OCI-LY3 (cell line): ENCODE results near the gene GPR55.

Experiments used
- H2AFZ ChIP-seq: fragments of 200-600, 300-600 bp; shearing (Covaris generic); 2 replicates; pipeline ENCODE4 v1.6.0; 2014; ENCODE audit warnings: antibody characterized with exemption, low read depth, low read length
- H3K27ac ChIP-seq: fragments of 200-600, 300-600 bp; sonication (generic); 2 replicates; pipeline ENCODE4 v1.5.1; 2014; ENCODE audit warnings: mild to moderate bottlenecking, low read length, moderate library complexity, mixed read lengths
- H3K27me3 ChIP-seq: fragments of 200-600, 300-600 bp; sonication (generic); 2 replicates; pipeline ENCODE4 v1.6.1; 2014; ENCODE audit warnings: low read depth, low read length, mixed read lengths
- H3K36me3 ChIP-seq: fragments of 200-600, 300-600 bp; sonication (generic); replicated peaks from 2 replicates; pipeline ENCODE3; 2014; ENCODE audit warnings: low read depth, low read length, mixed read lengths
- H3K4me1 ChIP-seq: fragments of 300-600, 200-600 bp; sonication (generic); 2 replicates; pipeline ENCODE4 v1.6.1; 2014; ENCODE audit warnings: low read length, mixed read lengths
- H3K4me2 ChIP-seq: fragments of 200-600, 300-600 bp; sonication (generic); 2 replicates; pipeline ENCODE4 v1.6.1; 2014; ENCODE audit warnings: low read length, mixed read lengths
- H3K4me3 ChIP-seq: fragments of 300-600, 200-600 bp; sonication (generic); 2 replicates; pipeline ENCODE4 v1.5.1; 2014; ENCODE audit warnings: antibody characterized with exemption, mild to moderate bottlenecking, low read length, moderate library complexity
- H3K79me2 ChIP-seq: fragments of 300-600, 200-600 bp; shearing (Covaris generic); 2 replicates; pipeline ENCODE4 v1.6.1; 2014; ENCODE audit warnings: mild to moderate bottlenecking, low read length, mixed read lengths
- H3K9ac ChIP-seq: fragments of 300-600, 200-600 bp; shearing (Covaris generic); 2 replicates; pipeline ENCODE4 v1.6.0; 2014; ENCODE audit warnings: mild to moderate bottlenecking, low read length, moderate library complexity
- H3K9me3 ChIP-seq: fragments of 200-600, 300-600 bp; shearing (Covaris generic); 2 replicates; pipeline ENCODE4 v1.6.1; 2014; ENCODE audit warnings: low read length, mixed read lengths; ENCODE audit not compliant: insufficient read depth
- H4K20me1 ChIP-seq: fragments of 200-600, 300-600 bp; sonication (generic); 2 replicates; pipeline ENCODE4 v1.6.1; 2016; ENCODE audit warnings: low read length, mixed read lengths; ENCODE audit not compliant: insufficient read depth
- EZH2phosphoT487 ChIP-seq: fragments of 200-600 bp; shearing (Covaris generic); IDR thresholded peaks from 2 replicates; pipeline ENCODE4 v1.6.1; 2018; ENCODE audit warnings: antibody characterized with exemption, mixed run types, low read depth
- TF ChIP-seq, protein P1 (sequence below): fragments of 200-600, 300-600 bp; sonication (generic); IDR thresholded peaks from 2 replicates; pipeline ENCODE4 v1.5.1; 2014; ENCODE audit warnings: antibody characterized with exemption, low read length, low read depth

Gene GPR55

DNA sequence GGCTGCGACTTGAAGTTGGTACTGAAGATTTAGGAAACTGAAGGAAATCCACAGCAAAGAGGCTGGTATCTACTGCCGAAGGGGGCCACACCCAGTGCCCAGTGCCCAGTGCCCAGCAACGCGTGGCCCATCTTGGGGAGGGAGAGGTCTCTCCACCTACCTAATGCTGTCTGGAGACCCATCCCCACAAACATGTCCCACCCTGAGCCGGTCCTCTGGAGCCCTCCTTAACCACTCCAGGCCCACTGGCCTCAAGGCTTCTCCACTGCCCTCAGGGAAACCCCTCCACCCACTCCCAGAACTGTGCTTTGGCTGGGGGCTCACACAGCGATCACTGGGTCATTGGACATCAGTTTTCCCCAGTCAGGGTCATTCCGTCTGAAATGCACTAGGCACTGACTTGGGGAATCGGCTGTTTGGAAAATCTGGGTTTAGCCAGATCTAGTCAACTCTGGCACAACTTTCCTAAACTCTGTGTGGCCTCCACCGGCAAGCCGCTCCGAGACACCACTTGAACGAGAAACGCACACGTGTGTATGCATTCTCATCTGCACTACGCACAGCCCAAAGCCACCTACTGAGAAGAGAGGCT is 20.1 kb downstream of the GPR55 start:
- H3K79me2 ChIP-seq: no peaks in the 10 kb centered on the region
- H3K27ac ChIP-seq: no peak overlapping the region
- peaks cover 18% of the 10 kb centered on the region for H3K4me1 ChIP-seq
- TF ChIP-seq, protein P1, sequence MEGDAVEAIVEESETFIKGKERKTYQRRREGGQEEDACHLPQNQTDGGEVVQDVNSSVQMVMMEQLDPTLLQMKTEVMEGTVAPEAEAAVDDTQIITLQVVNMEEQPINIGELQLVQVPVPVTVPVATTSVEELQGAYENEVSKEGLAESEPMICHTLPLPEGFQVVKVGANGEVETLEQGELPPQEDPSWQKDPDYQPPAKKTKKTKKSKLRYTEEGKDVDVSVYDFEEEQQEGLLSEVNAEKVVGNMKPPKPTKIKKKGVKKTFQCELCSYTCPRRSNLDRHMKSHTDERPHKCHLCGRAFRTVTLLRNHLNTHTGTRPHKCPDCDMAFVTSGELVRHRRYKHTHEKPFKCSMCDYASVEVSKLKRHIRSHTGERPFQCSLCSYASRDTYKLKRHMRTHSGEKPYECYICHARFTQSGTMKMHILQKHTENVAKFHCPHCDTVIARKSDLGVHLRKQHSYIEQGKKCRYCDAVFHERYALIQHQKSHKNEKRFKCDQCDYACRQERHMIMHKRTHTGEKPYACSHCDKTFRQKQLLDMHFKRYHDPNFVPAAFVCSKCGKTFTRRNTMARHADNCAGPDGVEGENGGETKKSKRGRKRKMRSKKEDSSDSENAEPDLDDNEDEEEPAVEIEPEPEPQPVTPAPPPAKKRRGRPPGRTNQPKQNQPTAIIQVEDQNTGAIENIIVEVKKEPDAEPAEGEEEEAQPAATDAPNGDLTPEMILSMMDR: no peak
- no peak for TF ChIP-seq EZH2phosphoT487
- H3K27me3 ChIP-seq: no peaks in the 10 kb centered on the region
- no peak overlapping the region for H3K4me2 ChIP-seq
- no peaks in the 10 kb centered on the region for H4K20me1 ChIP-seq
- H2AFZ ChIP-seq: no peak overlapping the region
- no peaks in the 10 kb centered on the region for H3K9me3 ChIP-seq
- no peak overlapping the region for H3K4me3 ChIP-seq
- no peaks in the 10 kb centered on the region for H3K36me3 ChIP-seq
- no peak overlapping the region for H3K9ac ChIP-seq

GRCh38 chr2:230903231-230904150 is 21.6 kb downstream of the GPR55 start:
- TF ChIP-seq, protein P1: no peak
- no peak for TF ChIP-seq EZH2phosphoT487
- Histone ChIP-seq H3K27me3 (no peaks in the 10 kb centered on the region), H3K27ac (no peak overlapping the region), H4K20me1 (no peaks in the 10 kb centered on the region), H3K36me3 (no peaks in the 10 kb centered on the region), H3K4me2 (no peak overlapping the region), H3K4me1 (peaks cover 29% of the 10 kb centered on the region), H3K79me2 (no peaks in the 10 kb centered on the region), H3K9ac (no peak overlapping the region), H3K4me3 (no peak overlapping the region), H3K9me3 (no peaks in the 10 kb centered on the region), H2AFZ (no peak overlapping the region)

DNA sequence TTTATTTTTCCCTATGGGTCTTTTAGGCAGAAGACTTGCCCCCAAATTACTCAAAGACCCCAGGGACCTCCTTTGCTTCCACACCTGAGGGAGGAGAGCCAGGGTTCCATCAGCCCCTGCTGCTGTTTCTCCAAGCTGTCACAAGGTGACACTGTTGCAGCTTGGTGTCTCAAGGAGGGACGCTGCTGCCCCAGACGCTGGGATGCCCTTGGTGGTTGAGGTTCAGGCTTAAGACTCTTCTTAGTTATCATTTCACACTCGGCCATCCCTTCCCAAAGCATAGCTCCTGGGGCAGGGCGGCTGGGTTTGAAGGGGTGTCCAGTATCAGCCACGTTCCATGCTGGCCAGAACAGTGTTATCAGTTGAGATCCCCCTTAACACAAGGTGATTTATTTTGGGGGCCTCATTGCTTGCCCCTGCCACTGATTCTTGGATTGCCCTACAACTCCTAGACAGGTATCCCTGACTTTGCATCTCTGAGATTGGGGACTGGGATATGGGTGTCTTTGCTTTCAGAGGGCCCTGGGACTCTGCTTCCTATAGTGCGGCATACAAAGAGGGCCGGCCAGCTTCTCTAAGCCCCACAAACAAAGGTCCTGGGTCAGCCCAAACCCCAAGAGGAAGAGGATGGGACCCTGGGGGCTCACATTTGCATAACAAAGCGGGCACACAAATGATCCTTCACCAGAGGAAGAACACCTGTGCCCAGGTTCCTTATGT is 22.7 kb downstream of the GPR55 start:
- Histone ChIP-seq H3K4me2 (peak overlapping the region; percentile 61), H3K27ac (no peak overlapping the region), H3K9me3 (no peaks in the 10 kb centered on the region), H4K20me1 (no peaks in the 10 kb centered on the region), H2AFZ (no peak overlapping the region), H3K4me1 (peaks cover 39% of the 10 kb centered on the region), H3K4me3 (peak overlapping the region; percentile 32; the same call in 1 of the 2 replicates), H3K36me3 (no peaks in the 10 kb centered on the region), H3K27me3 (no peaks in the 10 kb centered on the region), H3K79me2 (no peaks in the 10 kb centered on the region), H3K9ac (no peak overlapping the region)
- TF ChIP-seq, protein P1: peak; percentile 76
- no peak for TF ChIP-seq EZH2phosphoT487

DNA sequence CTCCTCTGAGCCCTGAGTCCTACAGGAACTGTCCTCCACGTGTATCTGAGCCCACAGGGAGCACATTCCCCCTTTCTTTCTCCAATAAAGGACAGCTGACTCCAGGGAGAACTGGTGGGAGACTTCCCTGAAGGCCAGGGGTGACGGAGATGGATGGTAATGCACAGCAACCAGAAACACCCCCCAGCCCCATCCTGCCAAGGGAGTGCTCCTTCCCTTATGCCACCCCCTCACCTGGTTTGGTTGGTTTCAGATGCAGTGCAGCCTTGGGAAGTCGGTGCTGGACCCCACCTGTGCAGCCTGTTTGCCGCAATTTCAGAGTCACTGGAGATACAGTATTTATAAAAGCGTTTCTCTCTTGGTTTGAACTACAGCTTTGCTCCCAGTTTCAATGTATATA is 24.0 kb downstream of the GPR55 start:
- Histone ChIP-seq H3K36me3 (no peaks in the 10 kb centered on the region), H3K9ac (no peak overlapping the region)

More for the DNA sequence above, 24.0 kb downstream of the GPR55 start:
- H3K9me3 ChIP-seq: no peaks in the 10 kb centered on the region
- H3K79me2 ChIP-seq: no peaks in the 10 kb centered on the region
- H3K27me3 ChIP-seq: no peaks in the 10 kb centered on the region
- peaks cover 52% of the 10 kb centered on the region for H3K4me1 ChIP-seq
- H3K4me3 ChIP-seq: no peak overlapping the region
- no peak overlapping the region for H3K27ac ChIP-seq
- H3K4me2 ChIP-seq: no peak overlapping the region
- H4K20me1 ChIP-seq: no peaks in the 10 kb centered on the region
- no peak for TF ChIP-seq EZH2phosphoT487
- TF ChIP-seq, protein P1: no peak
- H2AFZ ChIP-seq: no peak overlapping the region
